ENCODE data around the gene WDR36.

- TF ChIP-seq POLR2A (IDR thresholded peaks at IDR 0.05) (no peak), CTCF (IDR thresholded peaks at IDR 0.05) (no peak), POLR2AphosphoS5 (IDR thresholded peaks at IDR 0.05) (no peak), EP300 (IDR thresholded peaks at IDR 0.05) (no peak)
Observed at GRCh38 chr5:111146053-111146452, 53.9 kb downstream of the WDR36 start.

Data from sigmoid colon (tissue), 4 donors.